Measurements from ENCODE around the gene DCDC1.

Gene DCDC1

GRCh38 chr11:30873924-30874610 is 495.5 kb downstream of the DCDC1 start:
- no peaks in the 10 kb centered on the region for H3K36me3 ChIP-seq (replicated peaks)
- DNase-seq = no peak
- no peaks in the 10 kb centered on the region for H3K27me3 ChIP-seq (replicated peaks)
- H3K27ac ChIP-seq = no peak overlapping the region
- H3K4me3 ChIP-seq (ENCODE audit: low read depth, low read length) = no peak overlapping the region
- no peak for TF ChIP-seq CTCF (IDR thresholded peaks at IDR 0.05; ENCODE audit: low read depth, low read length, missing control alignments)
- in situ Hi-C loops (cut with HindIII; ENCODE audit: low pct_ligation_motif_present, low sequenced_read_pairs) = no loop called here

- in situ Hi-C loops (cut with HindIII; ENCODE audit: low pct_ligation_motif_present, low sequenced_read_pairs) = no loop called here
- DNase-seq = no peak
Observed at GRCh38 chr11:30868626-30869081, 500.9 kb downstream of the DCDC1 start.

GRCh38 chr11:30863209-30863608 is 506.3 kb downstream of the DCDC1 start:
- DNase-seq = no peak
- TF ChIP-seq CTCF (IDR thresholded peaks at IDR 0.05; ENCODE audit: low read depth, low read length, missing control alignments) = no peak
- in situ Hi-C loops (cut with HindIII; ENCODE audit: low pct_ligation_motif_present, low sequenced_read_pairs) = no loop called here

More at GRCh38 chr11:30868626-30869081, 500.9 kb downstream of the DCDC1 start:
- H3K36me3 ChIP-seq (replicated peaks) = no peaks in the 10 kb centered on the region
- no peaks in the 10 kb centered on the region for H3K27me3 ChIP-seq (replicated peaks)
- no peak for TF ChIP-seq CTCF (IDR thresholded peaks at IDR 0.05; ENCODE audit: low read depth, low read length, missing control alignments)
- no peak overlapping the region for H3K4me3 ChIP-seq (ENCODE audit: low read depth, low read length)
- no peak overlapping the region for H3K27ac ChIP-seq

GRCh38 chr11:30861531-30861930 is 508.0 kb downstream of the DCDC1 start:
- no peak for DNase-seq
- in situ Hi-C loops (cut with HindIII; ENCODE audit: low pct_ligation_motif_present, low sequenced_read_pairs) = no loop called here
- Histone ChIP-seq H3K27ac (no peak overlapping the region), H3K27me3 (replicated peaks) (no peaks in the 10 kb centered on the region), H3K36me3 (replicated peaks) (no peaks in the 10 kb centered on the region), H3K4me3 (ENCODE audit: low read depth, low read length) (no peak overlapping the region)
- TF ChIP-seq CTCF (IDR thresholded peaks at IDR 0.05; ENCODE audit: low read depth, low read length, missing control alignments) = no peak

More at GRCh38 chr11:30863209-30863608, 506.3 kb downstream of the DCDC1 start:
- H3K4me3 ChIP-seq (ENCODE audit: low read depth, low read length) = no peak overlapping the region
- H3K27ac ChIP-seq = no peak overlapping the region
- H3K36me3 ChIP-seq (replicated peaks) = no peaks in the 10 kb centered on the region
- no peaks in the 10 kb centered on the region for H3K27me3 ChIP-seq (replicated peaks)

- in situ Hi-C loops (cut with HindIII; ENCODE audit: low pct_ligation_motif_present, low sequenced_read_pairs) = no loop called here
Observed at GRCh38 chr11:30861064-30861463, 508.5 kb downstream of the DCDC1 start.

More at GRCh38 chr11:30861064-30861463, 508.5 kb downstream of the DCDC1 start:
- Histone ChIP-seq H3K36me3 (replicated peaks) (no peaks in the 10 kb centered on the region), H3K4me3 (ENCODE audit: low read depth, low read length) (no peak overlapping the region), H3K27me3 (replicated peaks) (no peaks in the 10 kb centered on the region), H3K27ac (no peak overlapping the region)
- DNase-seq = no peak
- TF ChIP-seq CTCF (IDR thresholded peaks at IDR 0.05; ENCODE audit: low read depth, low read length, missing control alignments) = no peak
